Activated gamma-delta T cell treated with anti-CD3 and anti-CD28 coated beads, Interleukin-2, amount 50 U/mL, for 16 hours (primary cell): Measurements from ENCODE around the gene SDHAF2.
"Not testable (repeated sequence)": the region's sequence is repeated elsewhere in the genome, so short reads cannot be mapped to it uniquely, and the experiment has no call there.

Source experiments
- DNase-seq: peaks from one replicate; pipeline ENCODE4 v3.0.0-alpha.2; 2020; ENCODE audit warnings: low read depth

Gene SDHAF2

DNA sequence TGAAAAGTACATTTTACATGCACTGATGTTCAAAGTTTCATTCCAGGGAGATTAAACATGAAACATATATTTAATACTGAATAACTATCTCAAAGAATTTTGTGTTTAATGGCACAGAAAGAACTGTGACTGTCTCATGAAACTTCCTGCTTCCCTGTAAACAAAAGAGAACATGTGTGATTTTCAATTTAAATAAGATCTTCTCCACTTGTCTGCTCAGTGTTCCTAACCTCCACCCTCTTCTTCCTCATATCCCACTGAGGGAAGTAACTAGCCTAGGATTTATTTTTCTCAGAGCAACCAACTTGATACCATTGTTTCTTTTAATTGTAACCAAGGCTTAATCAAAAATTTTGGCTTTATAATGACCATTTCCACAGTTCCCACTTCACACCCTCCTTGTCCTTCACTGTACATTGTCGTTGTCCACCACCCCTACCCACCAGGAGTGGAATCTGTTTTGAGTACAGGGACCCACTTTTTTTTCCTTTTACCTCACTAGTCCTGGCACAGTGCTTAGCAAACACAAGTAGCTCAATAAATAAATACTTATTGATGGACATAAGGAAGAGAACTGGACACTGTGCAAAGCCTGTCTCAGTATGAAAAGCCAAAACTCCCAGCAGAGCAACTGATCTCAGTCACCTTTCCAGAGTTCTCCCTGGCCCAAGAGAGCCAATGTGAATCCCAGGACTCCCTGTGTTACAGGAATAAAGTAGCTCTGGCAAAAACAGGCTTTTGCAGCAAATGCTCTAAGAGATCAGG lies 4.4 kb upstream of the SDHAF2 start:
- DNase-seq = no peak

DNA sequence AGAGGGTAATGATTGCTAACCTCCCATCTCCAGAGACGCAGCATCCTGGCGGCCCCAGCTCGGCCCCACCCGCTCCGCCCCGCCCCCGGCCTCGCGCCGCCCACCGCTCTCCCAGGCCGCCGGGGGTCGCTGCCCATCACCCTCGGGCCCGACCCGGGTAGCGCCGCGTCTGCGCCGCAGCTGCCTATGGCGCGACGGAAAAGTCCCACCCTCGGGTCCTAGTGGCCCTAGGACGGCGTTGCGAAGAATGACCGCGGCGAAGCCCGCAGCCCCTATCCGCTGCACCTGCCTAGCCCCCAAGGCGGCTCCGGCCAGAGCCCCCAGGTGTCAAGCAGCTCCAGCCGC lies 606 bp upstream of the SDHAF2 start:
- peak; percentile 48 for DNase-seq

DNA sequence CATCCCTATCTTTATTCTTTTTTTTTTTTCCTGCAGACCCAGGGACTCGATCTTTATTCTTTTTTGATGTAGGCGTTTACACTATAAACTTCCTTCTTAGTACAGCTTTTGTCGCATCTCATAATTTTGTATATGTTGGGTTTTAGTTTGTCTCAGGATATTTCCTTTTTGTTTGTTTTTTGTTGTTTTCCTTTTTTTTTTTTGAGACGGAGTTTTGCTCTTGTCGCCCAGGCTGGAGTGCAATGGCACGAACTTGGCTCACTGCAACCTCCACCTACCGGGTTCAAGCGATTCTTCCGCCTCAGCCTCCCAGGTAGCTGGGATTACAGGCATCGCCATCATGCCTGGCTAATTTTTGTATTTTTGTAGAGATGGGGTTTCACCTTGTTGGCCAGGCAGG lies 915 bp downstream of the SDHAF2 start:
- DNase-seq = not testable (repeated sequence)

DNA sequence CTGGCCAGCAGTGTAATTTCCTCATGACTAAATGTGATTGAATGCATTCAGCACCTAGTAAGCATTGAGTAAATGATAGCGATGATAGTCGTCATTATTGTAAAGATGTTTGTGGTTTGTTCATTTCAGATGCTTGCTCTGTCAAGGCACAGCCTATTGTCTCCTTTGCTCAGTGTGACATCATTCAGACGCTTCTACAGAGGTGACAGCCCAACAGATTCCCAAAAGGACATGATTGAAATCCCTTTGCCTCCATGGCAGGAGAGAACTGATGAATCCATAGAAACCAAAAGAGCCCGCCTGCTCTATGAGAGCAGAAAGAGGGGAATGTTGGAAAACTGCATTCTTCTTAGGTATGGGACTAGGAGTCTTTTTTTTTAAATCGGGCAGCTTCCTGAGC lies 7.6 kb downstream of the SDHAF2 start:
- no peak for DNase-seq

DNA sequence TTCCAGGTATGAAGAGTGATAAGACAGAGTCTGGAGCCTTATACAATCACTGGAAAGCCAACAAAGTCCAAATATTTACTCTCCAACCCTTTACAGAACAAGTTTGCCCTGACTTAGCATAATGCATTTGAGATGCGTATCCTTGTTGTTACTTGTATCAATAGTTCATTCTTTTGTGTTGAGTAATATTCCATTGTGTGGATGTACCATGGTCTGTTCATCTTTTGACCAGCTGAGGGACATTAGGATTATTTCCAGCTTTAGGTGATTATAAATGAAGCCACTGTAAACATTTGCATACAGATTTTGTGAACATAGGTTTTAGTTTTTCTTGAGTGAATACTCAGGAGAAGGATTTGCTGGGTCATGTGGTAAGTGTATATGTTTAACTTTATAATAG lies 9.7 kb downstream of the SDHAF2 start:
- DNase-seq = no peak

DNA sequence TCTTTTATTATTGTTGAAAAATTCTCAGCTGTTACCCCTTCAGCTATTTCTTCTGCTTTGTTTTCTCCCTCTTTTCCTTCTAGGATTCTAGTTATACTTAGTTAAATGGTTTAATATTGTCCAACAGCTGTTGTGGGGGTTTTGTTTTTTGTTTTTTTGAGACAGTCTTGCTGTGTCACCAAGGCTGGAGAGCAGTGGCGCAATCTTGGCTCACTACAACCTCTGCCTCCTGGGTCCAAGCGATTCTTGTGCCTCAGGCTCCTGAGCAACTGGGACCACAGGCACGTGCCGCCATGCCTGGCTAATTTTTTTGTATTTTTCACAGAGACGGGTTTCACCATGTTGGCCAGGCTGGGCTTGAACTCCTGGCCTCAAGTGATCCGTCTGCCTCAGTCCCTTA lies 12.7 kb downstream of the SDHAF2 start:
- no peak for DNase-seq

DNA sequence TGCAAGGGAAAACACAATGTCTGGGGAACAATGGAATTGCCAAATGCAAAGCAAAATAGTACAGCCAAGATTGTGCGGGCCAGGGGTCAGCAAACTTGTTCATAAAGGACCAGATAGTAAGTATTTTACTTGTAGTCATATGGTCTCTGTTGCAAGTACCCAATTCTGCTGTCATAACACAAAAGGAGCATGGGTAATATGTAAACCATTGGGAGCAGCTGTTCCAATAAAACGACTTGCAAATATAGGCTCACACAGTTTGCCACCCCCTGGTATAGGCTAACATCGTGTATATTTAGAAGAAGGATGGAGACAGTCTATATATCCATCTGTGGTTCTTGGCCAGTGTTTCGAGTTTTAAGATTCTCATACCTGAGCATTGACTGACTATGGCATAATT lies 15.6 kb downstream of the SDHAF2 start:
- no peak for DNase-seq

DNA sequence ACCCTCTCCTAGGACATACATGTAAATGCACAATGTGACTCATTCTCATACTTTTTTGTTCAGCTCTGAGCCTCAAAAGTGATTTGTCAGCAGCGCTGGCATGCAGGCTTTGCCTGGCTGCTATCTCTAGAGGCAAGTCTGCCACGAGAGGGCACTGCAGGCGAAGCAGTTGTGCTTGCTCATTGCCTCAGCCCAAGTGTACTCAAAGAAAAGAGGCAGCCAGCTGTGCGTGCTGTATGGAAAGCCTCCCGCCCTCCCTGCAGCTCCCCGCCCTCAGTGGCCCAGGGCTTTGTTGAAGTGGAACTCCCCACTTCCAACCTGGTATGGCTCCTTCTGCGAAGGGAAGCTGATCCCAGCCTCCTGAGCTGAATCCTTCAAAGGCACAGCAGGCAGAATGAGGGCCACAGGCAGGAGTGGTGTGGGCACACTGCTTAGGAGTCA lies 16.3 kb downstream of the SDHAF2 start:
- DNase-seq = peak; percentile 45

DNA sequence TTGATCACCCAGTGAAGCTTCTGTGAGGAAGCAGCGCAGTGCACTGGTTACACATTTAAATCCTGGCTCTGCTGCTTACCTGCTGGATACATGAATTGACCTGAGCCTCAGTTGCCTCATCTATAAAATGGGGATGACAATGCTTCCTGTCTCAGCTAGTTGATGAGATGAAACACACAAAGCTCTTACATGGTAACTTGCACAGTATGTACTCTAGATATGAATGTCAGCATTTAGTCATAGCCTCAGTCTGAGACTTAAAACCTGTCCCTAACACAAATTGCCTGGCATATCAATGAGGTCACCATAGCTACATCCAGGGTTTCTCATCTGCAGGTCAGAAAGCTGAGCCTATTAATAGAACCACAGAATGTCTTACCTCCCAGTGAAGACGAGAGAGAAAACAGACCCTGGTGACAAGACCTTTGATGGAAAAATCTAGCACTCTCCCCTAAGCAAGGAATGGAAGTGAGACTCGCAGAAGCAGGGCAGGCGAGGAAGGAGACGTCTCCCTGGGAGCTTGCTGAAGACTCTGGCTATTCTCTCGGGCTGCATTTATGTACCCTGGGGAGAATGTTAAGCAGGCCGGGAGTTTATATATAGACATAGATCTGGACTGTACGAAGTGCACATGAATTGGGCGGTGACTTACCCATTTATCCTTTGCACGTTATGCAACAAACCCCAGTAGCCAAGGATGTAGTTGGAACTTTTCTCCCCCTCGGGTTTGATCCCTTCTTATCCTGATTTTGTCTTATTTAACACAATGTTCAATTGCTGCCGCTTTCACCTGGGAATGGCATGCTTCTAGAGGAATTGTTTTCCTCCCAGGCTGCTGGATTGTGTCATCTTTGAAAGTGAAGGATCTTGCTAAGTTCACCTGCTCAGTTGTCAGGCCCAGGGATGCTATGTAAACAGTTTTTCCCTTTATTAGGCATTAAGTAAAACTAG lies 18.0 kb downstream of the SDHAF2 start:
- DNase-seq = no peak

DNA sequence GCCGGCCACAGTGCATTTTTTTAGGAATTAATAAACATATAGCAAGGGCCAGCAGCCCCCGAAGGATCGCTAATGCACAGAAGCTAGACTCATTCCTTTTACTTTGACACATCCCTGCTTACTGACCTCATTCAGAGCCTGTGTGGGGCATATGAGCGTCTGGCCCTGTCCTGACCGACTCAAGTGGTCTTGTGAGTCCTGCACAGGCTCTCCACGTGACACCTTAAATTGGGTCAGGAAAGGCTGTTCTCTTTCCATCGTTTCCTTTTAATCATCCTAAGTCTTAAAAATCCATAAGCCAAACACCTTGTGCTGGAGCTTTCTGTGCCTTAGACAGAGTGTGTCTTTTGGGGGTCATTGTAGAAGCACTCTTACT lies 18.6 kb downstream of the SDHAF2 start:
- DNase-seq = no peak

DNA sequence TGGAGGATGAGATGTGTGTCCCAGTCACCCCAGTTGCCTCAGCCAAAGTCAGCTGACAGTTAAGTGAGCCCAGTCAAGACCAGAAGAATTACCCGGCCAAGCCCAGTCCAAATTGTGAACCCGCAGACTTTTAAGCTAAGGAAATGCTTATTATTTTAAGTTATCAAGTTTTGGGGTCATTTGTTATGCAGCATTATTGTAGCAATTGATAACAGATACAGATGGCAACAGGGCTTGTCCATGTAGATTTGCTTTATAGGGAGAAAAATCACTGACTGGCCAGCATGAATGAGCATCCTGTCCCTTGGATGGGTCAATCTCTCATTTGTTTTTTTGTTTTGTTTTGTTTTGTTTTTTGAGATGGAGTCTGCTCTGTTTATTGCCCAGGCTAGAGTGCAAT lies 22.9 kb downstream of the SDHAF2 start:
- no peak for DNase-seq

DNA sequence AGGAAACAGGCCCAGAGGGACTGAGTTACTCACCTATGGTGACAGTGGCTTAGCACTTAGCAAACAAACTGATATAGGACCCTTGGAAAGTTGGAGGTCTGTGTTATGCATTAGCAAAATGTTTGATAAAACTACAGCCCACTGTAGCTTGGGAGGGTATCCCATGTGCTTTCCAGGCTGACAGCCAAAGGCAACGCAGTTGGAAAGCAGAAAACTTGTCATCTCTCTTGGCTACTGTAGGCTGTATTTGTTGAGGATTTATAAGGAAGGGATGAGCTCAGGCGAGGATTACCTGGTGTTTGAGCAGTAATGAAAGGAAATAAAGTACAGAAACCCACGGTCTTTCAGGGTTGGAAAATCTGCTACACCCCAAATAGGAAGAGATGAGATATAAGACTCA lies 23.8 kb downstream of the SDHAF2 start:
- DNase-seq = no peak

DNA sequence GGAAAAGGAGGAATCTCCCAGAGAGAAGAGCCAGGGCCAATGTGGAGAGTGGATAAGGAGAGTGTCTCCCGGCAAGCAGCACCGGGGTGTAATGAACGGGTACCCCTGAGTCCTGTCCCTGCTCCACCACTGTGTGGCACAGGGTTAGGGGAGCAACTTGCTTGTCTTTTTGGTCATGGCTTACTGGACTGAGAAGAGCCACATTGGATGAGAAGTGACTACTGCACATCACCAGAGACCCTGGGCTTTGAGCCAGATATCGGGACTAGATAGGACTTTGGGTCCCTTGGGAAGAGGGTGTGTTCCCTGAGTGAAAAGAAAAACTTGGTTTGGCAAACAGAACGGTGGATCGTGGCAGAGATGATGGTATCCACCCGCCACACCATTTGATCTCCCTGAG lies 24.6 kb downstream of the SDHAF2 start:
- DNase-seq = no peak

DNA sequence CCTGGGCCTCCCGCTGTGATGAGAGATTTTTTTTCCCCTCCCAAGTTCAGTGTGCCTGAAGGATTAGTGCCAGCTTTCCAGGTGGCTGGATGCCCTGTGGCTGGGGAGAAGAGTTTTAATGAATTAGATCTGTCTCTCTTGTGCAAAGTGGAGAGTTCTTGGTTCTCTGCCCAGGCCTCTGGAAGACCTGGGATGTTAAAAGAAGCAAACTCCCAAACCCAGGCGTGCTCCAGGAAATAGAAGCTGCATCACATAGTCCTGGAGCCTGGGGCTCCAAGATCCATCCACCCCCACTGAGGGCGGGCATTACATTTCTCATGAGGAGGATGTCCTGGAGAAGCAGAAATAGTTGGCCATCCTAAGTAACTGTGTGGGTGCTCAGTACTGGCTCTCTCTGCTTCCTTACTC lies 30.6 kb downstream of the SDHAF2 start:
- DNase-seq = no peak

DNA sequence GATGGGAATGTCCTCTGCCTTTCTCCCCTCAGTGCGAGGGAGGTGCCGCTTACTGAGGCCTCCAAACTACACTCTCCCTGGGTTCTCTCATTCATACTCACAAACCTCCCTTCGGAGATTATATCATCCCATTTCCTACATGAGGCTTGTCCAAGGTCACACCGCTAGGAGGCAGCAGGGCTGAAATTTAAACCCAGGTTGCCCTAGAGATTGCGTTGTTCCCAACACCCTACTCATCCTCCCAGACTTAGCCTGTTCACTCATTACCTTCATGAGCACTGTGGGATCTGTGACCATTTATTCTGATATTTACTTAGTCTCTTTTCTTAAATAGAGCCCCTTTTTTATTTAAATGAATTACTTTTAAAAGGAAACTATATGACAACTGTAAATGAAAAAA lies 31.1 kb downstream of the SDHAF2 start:
- no peak for DNase-seq

DNA sequence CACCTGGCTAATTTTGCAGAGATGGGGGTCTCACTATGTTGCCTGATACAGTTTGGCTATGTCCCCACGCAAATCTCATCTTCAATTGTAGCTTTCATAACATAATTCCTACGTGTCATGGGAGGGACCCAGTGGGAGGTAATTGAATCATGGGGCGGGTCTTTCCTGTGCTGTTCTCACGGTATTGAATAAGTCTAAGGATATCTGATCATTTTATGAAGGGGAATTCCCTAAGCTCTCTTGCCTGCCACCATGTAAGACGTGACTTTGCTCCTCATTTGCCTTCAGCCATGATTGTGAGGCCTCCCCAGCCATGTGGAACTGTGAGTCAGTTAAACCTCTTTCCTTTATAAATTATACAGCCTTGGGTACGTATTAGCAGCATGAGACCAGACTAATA lies 37.7 kb downstream of the SDHAF2 start:
- not testable (repeated sequence) for DNase-seq

DNA sequence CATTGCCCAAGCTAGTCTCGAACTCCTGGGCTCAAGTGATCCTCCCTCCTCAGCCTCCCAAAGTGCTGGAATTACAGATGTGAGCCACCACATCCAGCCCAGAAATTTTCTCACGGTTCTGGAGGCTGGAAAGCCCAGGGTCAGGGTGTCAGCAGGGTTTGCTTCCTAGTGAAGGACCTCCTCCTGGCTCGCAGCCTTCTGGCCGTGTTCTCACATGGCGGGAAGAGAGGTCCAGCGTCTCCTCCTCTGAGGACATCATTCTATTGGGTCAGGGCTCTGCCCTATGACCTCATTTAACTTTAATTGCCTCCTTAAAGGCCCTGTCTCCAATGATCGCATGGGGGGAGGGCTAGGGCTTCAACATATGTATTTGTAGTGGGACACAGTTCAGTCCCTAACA lies 38.1 kb downstream of the SDHAF2 start:
- no peak for DNase-seq

DNA sequence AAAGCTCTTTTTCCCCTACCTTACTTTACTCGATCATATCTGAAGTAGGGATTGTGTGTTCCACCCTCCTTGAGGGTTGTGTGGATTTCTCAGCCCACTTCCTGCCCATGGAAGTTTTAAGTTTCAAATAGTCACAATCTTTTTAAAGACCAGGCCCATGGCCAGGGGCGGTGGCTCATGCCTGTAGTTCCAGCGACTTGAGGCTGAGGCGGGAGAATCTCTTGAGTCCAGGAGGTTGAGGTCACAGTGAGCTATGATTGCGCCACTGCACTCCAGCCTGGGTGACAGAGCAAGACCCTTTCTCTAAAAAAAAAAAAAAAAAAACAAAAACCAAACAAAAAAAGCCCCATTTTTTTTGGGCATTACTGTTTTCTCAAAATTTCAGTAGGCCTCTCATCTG lies 42.4 kb downstream of the SDHAF2 start:
- DNase-seq = no peak

DNA sequence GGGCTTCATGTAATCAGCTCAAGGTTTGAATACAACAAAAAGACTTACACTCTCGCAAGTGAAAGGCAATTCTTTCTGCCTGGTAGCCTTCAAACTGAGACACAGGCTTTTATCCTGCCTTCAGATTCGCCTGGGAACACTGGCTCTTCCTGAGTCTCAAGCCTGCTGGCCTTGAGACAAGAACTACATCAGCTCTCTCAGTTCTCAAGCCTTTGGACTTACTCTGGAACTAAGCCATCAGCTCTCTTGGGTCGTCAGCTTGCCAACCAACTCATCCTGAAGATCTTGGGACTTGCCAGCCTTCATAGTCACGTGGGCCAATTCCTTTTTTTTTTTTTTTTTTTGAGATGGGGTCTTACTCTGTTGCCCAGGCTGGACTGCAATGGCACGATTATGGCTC lies 42.9 kb downstream of the SDHAF2 start:
- no peak for DNase-seq

DNA sequence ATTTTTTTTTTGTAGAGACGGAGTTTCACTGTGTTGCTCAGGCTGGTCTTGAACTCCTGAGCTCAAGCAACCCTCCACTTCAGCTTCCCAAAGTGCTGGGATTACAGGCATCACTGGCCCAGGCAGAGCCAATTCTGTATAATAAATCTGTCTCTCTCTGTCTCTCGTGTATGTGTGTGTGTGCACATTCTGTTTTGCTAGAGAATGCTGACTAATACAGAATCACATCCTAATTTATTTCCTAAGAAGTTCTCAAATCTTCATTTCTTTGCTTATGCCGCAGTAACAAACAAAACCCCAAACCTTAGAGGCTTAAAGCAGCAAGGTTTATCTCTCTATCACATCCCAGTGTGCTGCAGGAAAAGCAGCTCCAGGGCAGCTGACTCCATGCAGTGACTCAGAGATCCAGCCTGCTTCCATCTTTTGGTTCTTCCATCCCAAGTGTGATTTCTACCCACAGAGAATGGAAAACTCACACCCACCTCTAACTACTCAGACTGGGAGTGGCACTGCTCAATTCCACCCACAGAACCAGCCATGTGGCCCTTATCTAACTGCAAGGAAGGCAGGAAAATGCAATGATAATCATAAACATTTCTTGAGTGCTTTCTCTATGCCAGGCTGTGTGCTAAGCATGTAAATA lies 43.6 kb downstream of the SDHAF2 start:
- DNase-seq = no peak

DNA sequence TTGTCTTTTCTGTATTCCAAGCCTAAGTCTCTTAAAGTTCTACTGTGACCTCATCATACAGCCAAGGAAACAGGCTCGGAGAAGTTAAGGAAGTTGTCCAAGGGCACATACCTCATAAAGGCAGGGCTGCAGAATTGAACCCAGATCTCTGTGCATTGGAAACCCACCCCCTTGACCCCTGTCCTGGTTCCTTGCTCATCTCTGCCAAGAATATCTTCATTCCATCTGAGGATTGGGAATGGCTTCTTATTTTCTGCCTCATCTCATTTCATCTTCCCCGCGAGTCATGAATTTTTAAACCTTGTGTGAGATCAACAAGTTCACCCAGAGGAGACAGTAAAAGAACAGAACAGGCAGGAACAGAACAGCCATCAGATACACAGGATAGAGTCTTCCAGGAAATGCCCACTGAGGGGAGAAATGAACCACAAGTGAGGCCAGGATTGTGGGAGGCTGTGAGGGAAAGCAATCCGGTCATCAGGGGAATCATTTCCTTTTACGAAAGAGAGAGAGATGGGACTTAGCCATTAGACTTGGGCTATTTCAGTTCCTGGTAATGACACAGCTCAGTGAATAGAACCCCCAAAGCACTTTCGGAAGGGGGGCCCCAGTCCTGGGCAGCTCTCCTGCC lies 44.2 kb downstream of the SDHAF2 start:
- no peak for DNase-seq

DNA sequence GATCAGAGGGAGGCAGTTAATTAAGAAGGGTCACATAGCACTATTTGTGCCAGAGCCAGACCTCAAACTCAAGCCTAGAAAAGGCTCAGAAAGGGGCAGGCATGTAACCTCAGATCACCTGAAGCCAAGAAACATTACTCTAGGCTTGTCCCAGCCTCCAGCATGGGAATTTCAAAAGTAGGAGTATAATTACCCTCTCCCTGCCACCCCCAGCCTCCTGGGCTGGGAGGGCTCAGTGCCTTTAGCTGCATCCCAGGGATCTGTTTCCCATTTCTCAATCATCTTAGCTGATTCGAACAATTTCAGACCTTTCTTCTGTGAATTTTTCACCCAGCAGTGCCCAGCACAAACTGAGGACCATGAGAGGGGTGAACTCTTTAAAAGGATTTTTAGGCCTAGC lies 45.5 kb downstream of the SDHAF2 start:
- DNase-seq = no peak

DNA sequence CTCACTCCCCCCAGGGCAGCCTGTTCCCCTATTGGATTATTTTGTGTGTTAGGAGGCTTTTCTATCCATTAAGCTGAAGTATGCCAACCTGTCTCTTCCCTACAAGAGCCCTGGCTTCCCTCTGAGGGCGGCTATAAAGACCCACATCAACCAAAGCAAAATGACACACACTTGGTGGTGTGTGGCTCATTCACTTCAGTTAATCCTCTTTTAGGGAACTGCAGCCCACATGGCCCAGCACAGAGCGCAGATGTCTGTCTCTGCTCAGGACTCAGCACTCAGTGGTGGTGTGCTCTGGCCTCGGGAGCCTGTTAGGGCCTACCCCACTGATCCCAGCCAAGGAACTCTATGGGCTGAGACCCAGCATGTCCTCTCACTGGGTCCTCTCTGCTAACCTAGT lies 46.4 kb downstream of the SDHAF2 start:
- no peak for DNase-seq
